K562 (cell line): ENCODE measurements around the gene MARK2. TPM values are rescaled to one million over a fixed set of nuclear protein-coding genes. Genes with fewer than 3 reads are reported as not detected.

ENCODE experiments used
- ATAC-seq: fragments of 200-7000 bp; cut with Tn5 transposase; 3 replicates; pipeline ENCODE4 v1.9.1; 2020; ENCODE audit warnings: moderate library complexity
- BruUV-seq: library from RNA; stranded (reverse); fragments of 400-500 nt; replicated peaks from 2 replicates; lab custom pipeline; 2021; lab: Mats Ljungman, UMichigan
- CTCF ChIA-PET: fragments of 300-600 bp; formaldehyde crosslinking; extraction: SDS; loops from one replicate; lab custom pipeline; 2021; ENCODE audit warnings: low intra/inter-chr PET ratio; lab: Yijun Ruan, JAX
- POLR2A ChIA-PET: fragments of 300-600, 350-650 bp; sonication (Branson Sonifier 250); formaldehyde crosslinking; extraction: SDS; loops from one replicate; lab custom pipeline; 2021; ENCODE audit warnings: antibody characterized with exemption, inconsistent platforms; lab: Yijun Ruan, JAX
- DNase-seq, 4 experiments: peaks; one replicate each; pipeline versions ENCODE4 v3.0.0 to v3.0.0-alpha.2; 2011 to 2018; ENCODE audit warnings: low spot score in 3 of 4, mixed read lengths in 3 of 4; ENCODE audit errors: extremely low read depth in 1 of 4
- FAIRE-seq: peaks from 2 replicates; lab custom pipeline; 2011; peaks lifted over from hg19 to GRCh38; lab: Jason Lieb, UNC
- H2AFZ ChIP-seq: 2 replicates; pipeline ENCODE4 v1.6.0; 2011; ENCODE audit warnings: low read depth, low read length, control low read depth, inconsistent platforms
- H3K27ac ChIP-seq: fragments of 200-600 bp; 3 replicates; pipeline ENCODE4 v1.8.0; 2011; ENCODE audit warnings: low read depth, mild to moderate bottlenecking, control low read depth, inconsistent platforms, low read length, moderate library complexity, mixed read lengths; ENCODE audit errors: extremely low read depth
- H3K27me3 ChIP-seq, 2 experiments: fragments of 300-600 bp in 1 of 2; 2 replicates in 1 of 2; 3 replicates in 1 of 2; pipeline versions ENCODE4 v1.6.0 to v1.8.0; 2011; ENCODE audit warnings: inconsistent platforms in 2 of 2, low read length in 2 of 2, mild to moderate bottlenecking in 1 of 2, mixed read lengths in 1 of 2, moderate library complexity in 1 of 2; ENCODE audit not compliant: control insufficient read depth in 2 of 2, insufficient read depth in 2 of 2
- H3K36me3 ChIP-seq: fragments of 300-600 bp; 3 replicates; pipeline ENCODE4 v1.8.0; 2011; ENCODE audit warnings: mild to moderate bottlenecking, low read length, inconsistent platforms; ENCODE audit not compliant: control insufficient read depth, insufficient read depth
- H3K4me1 ChIP-seq, 2 experiments: fragments of 200-600 bp in 1 of 2; replicated peaks in 1 of 2; 2 replicates in 1 of 2; 3 replicates in 1 of 2; pipeline versions ENCODE4 v1.5.1 to v1.8.0; 2011; ENCODE audit warnings: inconsistent platforms in 2 of 2, low read length in 2 of 2, mild to moderate bottlenecking in 1 of 2, mixed read lengths in 1 of 2, moderate library complexity in 1 of 2; ENCODE audit not compliant: control insufficient read depth in 2 of 2, insufficient read depth in 2 of 2
- H3K4me2 ChIP-seq: 2 replicates; pipeline ENCODE4 v1.6.1; 2011; ENCODE audit warnings: low read length, control low read depth, inconsistent platforms, mixed read lengths; ENCODE audit not compliant: insufficient read depth
- H3K4me3 ChIP-seq: fragments of 200-600 bp; sonication (generic), shearing (Covaris generic); 2 replicates; pipeline ENCODE4 v1.5.1; 2016; ENCODE audit warnings: control low read depth, inconsistent platforms
- H3K79me2 ChIP-seq: fragments of 200-600 bp; 3 replicates; pipeline ENCODE4 v1.8.0; 2011; ENCODE audit warnings: low read length, inconsistent platforms; ENCODE audit not compliant: control insufficient read depth, insufficient read depth
- H3K9ac ChIP-seq, 2 experiments: 2 replicates each; pipeline versions ENCODE4 v1.6.0 to v1.6.1; 2011; ENCODE audit warnings: low read depth in 2 of 2, low read length in 2 of 2, control low read depth in 1 of 2, inconsistent platforms in 1 of 2, mild to moderate bottlenecking in 1 of 2, mixed read lengths in 1 of 2; ENCODE audit not compliant: insufficient read depth in 1 of 2
- H3K9me1 ChIP-seq: one replicate; pipeline ENCODE4 v1.6.0; 2011; ENCODE audit warnings: inconsistent platforms, mild to moderate bottlenecking, low read length, moderate library complexity; ENCODE audit not compliant: control insufficient read depth, insufficient read depth
- H3K9me3 ChIP-seq: replicated peaks from 2 replicates; pipeline ENCODE4 v1.5.1; 2011; ENCODE audit warnings: low read depth, low read length, inconsistent platforms; ENCODE audit not compliant: control insufficient read depth, insufficient read depth
- H4K20me1 ChIP-seq: replicated peaks from 2 replicates; pipeline ENCODE4 v1.6.1; 2011; ENCODE audit warnings: low read length, inconsistent platforms, mixed read lengths; ENCODE audit not compliant: control insufficient read depth, insufficient read depth
- CHD4 ChIP-seq: fragments of 200-600 bp; sonication (generic); IDR thresholded peaks from 3 replicates; pipeline ENCODE4 v1.6.1; 2012; ENCODE audit warnings: low read depth, mild to moderate bottlenecking, mixed read lengths, low read length, inconsistent platforms; ENCODE audit not compliant: insufficient read depth, insufficient replicate concordance, poor library complexity, severe bottlenecking
- FOSL1 ChIP-seq: fragments of 200-800 bp; sonication (Bioruptor generic); conservative IDR thresholded peaks from 2 replicates; pipeline ENCODE4 v1.6.1; 2016; ENCODE audit warnings: missing genetic modification characterization, missing compliant biosample characterization
- REST ChIP-seq, 2 experiments: fragments of 450-650 bp; formaldehyde crosslinking in 1 of 2; IDR thresholded peaks; 2 replicates each; pipeline versions ENCODE4 v1.4.0 to v1.6.1; 2014 to 2020; ENCODE audit warnings: mild to moderate bottlenecking in 2 of 2, borderline replicate concordance in 1 of 2, low read depth in 1 of 2
- TFAP4 ChIP-seq: sonication (generic); formaldehyde crosslinking; IDR thresholded peaks from 2 replicates; pipeline ENCODE4 v1.8.0; 2022; ENCODE audit warnings: missing genetic modification reagents, mild to moderate bottlenecking, moderate library complexity, borderline replicate concordance
- UBTF ChIP-seq, 2 experiments: IDR thresholded peaks; 2 replicates each; pipeline ENCODE4 v1.6.1; 2012; ENCODE audit warnings: improper control_type of control experiment in 2 of 2, low read depth in 2 of 2, low read length in 2 of 2, borderline replicate concordance in 1 of 2
- WGBS: fragments of 100-300 bp; shearing (Covaris generic); methylation state at CpG from one replicate; pipeline ENCODE4 v1.1.6; 2016; ENCODE audit warnings: low coverage, mixed read lengths; ENCODE audit not compliant: insufficient coverage; ENCODE audit errors: missing lambda C conversion rate; 5-methylcytosine and 5-hydroxymethylcytosine counted together
- in situ Hi-C: fragments of 300-500 bp; cut with MboI; formaldehyde crosslinking; loops from 4 replicates; pipeline ENCODE4 v1.15.0; 2018; ENCODE audit warnings: inconsistent platforms, mixed read lengths
- intact Hi-C: fragments of 100-400 bp; cut with micrococcal nuclease; formaldehyde crosslinking; loops from 2 replicates; pipeline ENCODE4 v1.14.2; 2022
- polyA plus RNA-seq, 8 experiments: library from polyadenylated mRNA; depleted of rRNA in 4 of 8; stranded (reverse) in 5 of 8; unstranded in 3 of 8; fragments of >200 nt; fragmentation: Nextera tagmentation in 2 of 8; fragmentation: Illumina TruSeq in 1 of 8; extraction: Ambion mirVana in 2 of 8; extraction: Trizol in 1 of 8; gene quantifications; 2 replicates each; pipeline versions ENCODE4 v1.2.1 to v1.2.3, GENCODE V29; 2011 to 2014; ENCODE audit warnings: inconsistent platforms in 1 of 8, missing spikeins in 1 of 8
- total RNA-seq, 7 experiments: library from RNA; depleted of rRNA in 6 of 7; stranded (reverse); fragments of >200 nt in 6 of 7; fragmentation: Illumina TruSeq in 2 of 7; extraction: Trizol in 2 of 7; gene quantifications; 2 replicates each; pipeline versions ENCODE4 v1.2.1 to v1.2.3, GENCODE V29; 2011 to 2021; ENCODE audit warnings: low replicate concordance in 1 of 7

The MARK2 gene
- total and polyA plus RNA-seq, 9 of the 15 experiments (the other 6 are each of a cell fraction or from before 2014, with no cell fraction given): 0.32 to 43.5 (median 15.1) TPM

- TF ChIP-seq CHD4 (peak; percentile 14), FOSL1 (tag) (peak; percentile 59)
These were observed 49.5 kb downstream of the MARK2 start (continued) for GRCh38 chr11:63888170-63889086.

- no peak for FAIRE-seq
- intact Hi-C loops (no loop called here), in situ Hi-C loops (no loop called here)
- BruUV-seq: no TSS peak
- ChIA-PET CTCF (no interaction called here), POLR2A (interaction anchor here (0.7 to 1.6 kb wide), 4 partner anchors 13 to 292 kb away, joined by 3 to 5 read pairs (median 4); no protein-coding TSS in a partner anchor)
- Histone ChIP-seq H3K27ac (peak overlapping the region; percentile 88), H3K79me2 (peaks cover 82% of the 10 kb centered on the region), H4K20me1 (peaks cover 15% of the 10 kb centered on the region; the same call in 1 of the 2 replicates), H3K9me3 (no peaks in the 10 kb centered on the region), H3K4me1 (peaks cover 30 to 33% of the 10 kb centered on the region in 2 experiments), H2AFZ (no peak overlapping the region), H3K9ac (peak overlapping the region; percentile 84 to 99), H3K4me3 (peak overlapping the region; percentile 62), H3K4me2 (peak overlapping the region; percentile 96), H3K9me1 (peaks cover 13% of the 10 kb centered on the region), H3K36me3 (peaks cover 27% of the 10 kb centered on the region; the same call in 2 of the 3 replicates), H3K27me3 (no peaks in the 10 kb centered on the region)
- no peak for ATAC-seq
- 55% methylated on average over 6 of the region's 6 CpGs for WGBS
- no peak for DNase-seq
- TF ChIP-seq UBTF (IDR thresholded peaks at IDR 0.05; ENCODE audit: borderline replicate concordance in 1 of 2, low read depth in 2 of 2, low read length in 2 of 2) (no peak), TFAP4 (CRISPR knock-in tag) (no peak), REST (IDR thresholded peaks at IDR 0.05; ENCODE audit: borderline replicate concordance) (no peak), REST (CRISPR knock-in tag; IDR thresholded peaks at IDR 0.05; ENCODE audit: low read depth) (no peak)
These were observed 50.4 kb downstream of the MARK2 start for GRCh38 chr11:63889344-63889743.
